SK-N-SH (cell line): ENCODE measurements around the gene PPP2R2B. TPM values are rescaled to one million over a fixed set of nuclear protein-coding genes. Genes with fewer than 3 reads are reported as not detected.

Experiments
- CTCF ChIA-PET: fragments of 300-600, 350-600 bp; formaldehyde crosslinking; extraction: SDS; loops from one replicate; lab custom pipeline; 2021; lab: Yijun Ruan, JAX
- POLR2A ChIA-PET: fragments of 350-600 bp; sonication (Branson Sonifier 250); formaldehyde crosslinking; extraction: SDS; loops from one replicate; lab custom pipeline; 2020; ENCODE audit warnings: antibody characterized with exemption, inconsistent platforms; lab: Yijun Ruan, JAX
- DNase-seq: peaks from one replicate; pipeline ENCODE4 v3.0.0; 2012
- H2AFZ ChIP-seq: fragments of 200-600 bp; sonication (generic); 2 replicates; pipeline ENCODE4 v1.8.1; 2016; ENCODE audit warnings: antibody characterized with exemption, mild to moderate bottlenecking, low read depth
- H3F3A ChIP-seq: fragments of 200-600 bp; sonication (generic); replicated peaks from 2 replicates; pipeline ENCODE3; 2016; ENCODE audit warnings: antibody characterized with exemption, mild to moderate bottlenecking; ENCODE audit not compliant: insufficient read depth
- H3K27ac ChIP-seq, 2 experiments: fragments of 200-500 bp in 1 of 2; fragments of 200-600 bp in 1 of 2; sonication (Bioruptor generic) in 1 of 2; sonication (generic), shearing (Covaris generic) in 1 of 2; 2 replicates each; pipeline versions ENCODE4 v1.5.1 to v1.6.1; 2014 to 2016; ENCODE audit warnings: low read depth in 2 of 2, inconsistent platforms in 1 of 2, low read length in 1 of 2, mild to moderate bottlenecking in 1 of 2, mixed read lengths in 1 of 2
- H3K27me3 ChIP-seq: fragments of 200-600 bp; sonication (generic), shearing (Covaris generic); 2 replicates; pipeline ENCODE4 v1.6.1; 2016; ENCODE audit warnings: mixed run types; ENCODE audit not compliant: insufficient read depth
- H3K36me3 ChIP-seq, 2 experiments: fragments of 200-500 bp in 1 of 2; fragments of 200-600 bp in 1 of 2; sonication (Bioruptor generic) in 1 of 2; sonication (generic) in 1 of 2; replicated peaks in 1 of 2; 2 replicates each; pipeline versions ENCODE3 to v1.5.1; 2014 to 2016; ENCODE audit warnings: low read length in 1 of 2, mild to moderate bottlenecking in 1 of 2; ENCODE audit not compliant: insufficient read depth in 2 of 2, control insufficient read depth in 1 of 2
- H3K4me1 ChIP-seq, 2 experiments: fragments of 200-500 bp in 1 of 2; fragments of 200-600 bp in 1 of 2; sonication (Bioruptor generic) in 1 of 2; sonication (generic), shearing (Covaris generic) in 1 of 2; 2 replicates each; pipeline versions ENCODE4 v1.5.1 to v1.6.1; 2014 to 2016; ENCODE audit warnings: low read depth in 1 of 2, low read length in 1 of 2, mixed run types in 1 of 2; ENCODE audit not compliant: insufficient read depth in 2 of 2, control insufficient read depth in 1 of 2
- H3K4me2 ChIP-seq: fragments of 200-600 bp; sonication (generic), shearing (Covaris generic); 2 replicates; pipeline ENCODE4 v1.6.1; 2017; ENCODE audit warnings: mixed run types
- H3K4me3 ChIP-seq, 2 experiments: fragments of 200-500 bp in 1 of 2; fragments of 200-600 bp in 1 of 2; sonication (Bioruptor generic) in 1 of 2; sonication (generic), shearing (Covaris generic) in 1 of 2; 2 replicates each; pipeline versions ENCODE4 v1.5.1 to v1.8.1; 2014 to 2016; ENCODE audit warnings: low read depth in 2 of 2, inconsistent platforms in 1 of 2, low read length in 1 of 2, mild to moderate bottlenecking in 1 of 2, mixed read lengths in 1 of 2, moderate library complexity in 1 of 2
- H3K79me2 ChIP-seq: fragments of 200-600 bp; sonication (generic); 2 replicates; pipeline ENCODE4 v1.8.1; 2017; ENCODE audit warnings: mild to moderate bottlenecking; ENCODE audit not compliant: insufficient read depth
- H3K9ac ChIP-seq: fragments of 200-600 bp; sonication (generic); 2 replicates; pipeline ENCODE4 v1.6.1; 2017; ENCODE audit warnings: mixed run types
- H3K9me2 ChIP-seq: fragments of 200-600 bp; sonication (generic); 2 replicates; pipeline ENCODE4 v1.6.1; 2017; ENCODE audit warnings: mixed run types
- H3K9me3 ChIP-seq: fragments of 200-600 bp; sonication (generic); 2 replicates; pipeline ENCODE4 v1.6.1; 2017; ENCODE audit warnings: mixed run types, mild to moderate bottlenecking, moderate library complexity
- H4K20me1 ChIP-seq: fragments of 200-600 bp; sonication (generic); 2 replicates; pipeline ENCODE4 v1.6.1; 2017; ENCODE audit warnings: mild to moderate bottlenecking, mixed run types; ENCODE audit not compliant: insufficient read depth
- CHD2 ChIP-seq: fragments of 150-350 bp; IDR thresholded peaks from 2 replicates; pipeline ENCODE4 v1.6.1; 2018; ENCODE audit warnings: low read length; ENCODE audit not compliant: partially characterized antibody
- ELF1 ChIP-seq: IDR thresholded peaks from 2 replicates; pipeline ENCODE4 v1.4.0; 2012
- FOSL2 ChIP-seq: IDR thresholded peaks from 2 replicates; pipeline ENCODE4 v1.4.0; 2012; ENCODE audit warnings: low read depth, mild to moderate bottlenecking, moderate library complexity, borderline replicate concordance
- FOXJ3 ChIP-seq: sonication (generic); formaldehyde crosslinking; IDR thresholded peaks from 2 replicates; pipeline ENCODE4 v1.5.1; 2020; ENCODE audit warnings: mild to moderate bottlenecking, missing genetic modification reagents
- JUND ChIP-seq: IDR thresholded peaks from 2 replicates; pipeline ENCODE4 v1.4.0; 2012
- MAX ChIP-seq: IDR thresholded peaks from 2 replicates; pipeline ENCODE4 v1.4.0; 2012; ENCODE audit warnings: low read depth
- MXI1 ChIP-seq: IDR thresholded peaks from 2 replicates; pipeline ENCODE4 v1.6.1; 2012; ENCODE audit warnings: mild to moderate bottlenecking, low read depth, low read length, improper control_type of control experiment
- NRF1 ChIP-seq: IDR thresholded peaks from 2 replicates; pipeline ENCODE4 v1.6.1; 2012; ENCODE audit warnings: low read depth, mild to moderate bottlenecking, low read length
- RAD21 ChIP-seq: IDR thresholded peaks from 2 replicates; pipeline ENCODE4 v1.6.1; 2012; ENCODE audit warnings: mild to moderate bottlenecking, low read length
- SIN3A ChIP-seq: IDR thresholded peaks from 2 replicates; pipeline ENCODE4 v1.6.1; 2012; ENCODE audit warnings: low read depth, mild to moderate bottlenecking, low read length, moderate library complexity, borderline replicate concordance
- TEAD4 ChIP-seq: IDR thresholded peaks from 2 replicates; pipeline ENCODE4 v1.4.0; 2012; ENCODE audit warnings: mild to moderate bottlenecking, borderline replicate concordance; ENCODE audit not compliant: insufficient read depth
- USF2 ChIP-seq: fragments of 150-350 bp; IDR thresholded peaks from 2 replicates; pipeline ENCODE4 v1.6.1; 2017; ENCODE audit warnings: antibody characterized with exemption, low read length, low read depth, borderline replicate concordance
- WGBS: methylation state at CpG from one replicate; pipeline ENCODE4 v1.1.6; 2017; ENCODE audit warnings: low lambda C conversion rate; 5-methylcytosine and 5-hydroxymethylcytosine counted together
- polyA plus RNA-seq, 3 experiments: library from polyadenylated mRNA; depleted of rRNA; stranded (reverse); fragments of >200 nt; gene quantifications; 2 replicates each; pipeline ENCODE4 v1.2.3, GENCODE V29; 2012
- TF ChIP-seq, protein P1 (sequence below): IDR thresholded peaks from 2 replicates; pipeline ENCODE4 v1.6.1; 2012; ENCODE audit warnings: mild to moderate bottlenecking, low read depth, low read length, moderate library complexity
- TF ChIP-seq, protein P2 (sequence below): fragments of 200-600 bp; sonication (generic); IDR thresholded peaks from 2 replicates; pipeline ENCODE4 v1.6.1; 2017; ENCODE audit warnings: antibody characterized with exemption, mild to moderate bottlenecking, moderate library complexity
- TF ChIP-seq, protein P3 (sequence below): fragments of 150-350 bp; IDR thresholded peaks from 2 replicates; pipeline ENCODE4 v1.6.1; 2016; ENCODE audit warnings: mild to moderate bottlenecking, low read depth, low read length

PPP2R2B gene
- polyA plus RNA-seq, 1 of the 3 experiments (the other 2 are of a cell fraction): 11.4 TPM

- TF ChIP-seq, protein P1, sequence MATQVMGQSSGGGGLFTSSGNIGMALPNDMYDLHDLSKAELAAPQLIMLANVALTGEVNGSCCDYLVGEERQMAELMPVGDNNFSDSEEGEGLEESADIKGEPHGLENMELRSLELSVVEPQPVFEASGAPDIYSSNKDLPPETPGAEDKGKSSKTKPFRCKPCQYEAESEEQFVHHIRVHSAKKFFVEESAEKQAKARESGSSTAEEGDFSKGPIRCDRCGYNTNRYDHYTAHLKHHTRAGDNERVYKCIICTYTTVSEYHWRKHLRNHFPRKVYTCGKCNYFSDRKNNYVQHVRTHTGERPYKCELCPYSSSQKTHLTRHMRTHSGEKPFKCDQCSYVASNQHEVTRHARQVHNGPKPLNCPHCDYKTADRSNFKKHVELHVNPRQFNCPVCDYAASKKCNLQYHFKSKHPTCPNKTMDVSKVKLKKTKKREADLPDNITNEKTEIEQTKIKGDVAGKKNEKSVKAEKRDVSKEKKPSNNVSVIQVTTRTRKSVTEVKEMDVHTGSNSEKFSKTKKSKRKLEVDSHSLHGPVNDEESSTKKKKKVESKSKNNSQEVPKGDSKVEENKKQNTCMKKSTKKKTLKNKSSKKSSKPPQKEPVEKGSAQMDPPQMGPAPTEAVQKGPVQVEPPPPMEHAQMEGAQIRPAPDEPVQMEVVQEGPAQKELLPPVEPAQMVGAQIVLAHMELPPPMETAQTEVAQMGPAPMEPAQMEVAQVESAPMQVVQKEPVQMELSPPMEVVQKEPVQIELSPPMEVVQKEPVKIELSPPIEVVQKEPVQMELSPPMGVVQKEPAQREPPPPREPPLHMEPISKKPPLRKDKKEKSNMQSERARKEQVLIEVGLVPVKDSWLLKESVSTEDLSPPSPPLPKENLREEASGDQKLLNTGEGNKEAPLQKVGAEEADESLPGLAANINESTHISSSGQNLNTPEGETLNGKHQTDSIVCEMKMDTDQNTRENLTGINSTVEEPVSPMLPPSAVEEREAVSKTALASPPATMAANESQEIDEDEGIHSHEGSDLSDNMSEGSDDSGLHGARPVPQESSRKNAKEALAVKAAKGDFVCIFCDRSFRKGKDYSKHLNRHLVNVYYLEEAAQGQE: no peak
- TF ChIP-seq MXI1 (no peak), FOSL2 (no peak), NRF1 (no peak), MAX (no peak), FOXJ3 (CRISPR knock-in tag) (no peak), JUND (no peak), CHD2 (no peak), USF2 (no peak)
These were observed 271.7 kb downstream of the PPP2R2B start (continued) for GRCh38 chr5:146606893-146607292.

DNA sequence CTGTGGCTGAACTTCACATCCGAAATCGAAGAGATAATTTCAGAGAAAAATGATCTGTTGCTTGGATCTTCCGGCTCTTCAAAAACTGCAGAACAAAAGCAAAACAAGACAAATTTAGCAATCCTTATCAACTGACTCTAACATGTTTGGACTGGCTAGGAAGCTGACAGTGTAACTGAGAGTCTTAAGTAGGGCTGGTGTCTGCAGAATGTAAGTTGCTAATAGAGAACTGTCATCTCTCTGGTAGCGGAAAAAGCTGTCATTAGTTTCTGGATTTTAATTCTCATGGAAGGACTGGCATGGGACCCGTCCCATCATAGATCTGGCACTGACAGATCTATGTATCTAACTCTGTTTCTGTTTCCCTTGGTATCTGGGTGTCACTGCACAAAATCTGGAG lies 278.2 kb downstream of the PPP2R2B start:
- H3K27me3 ChIP-seq: no peaks in the 10 kb centered on the region
- WGBS: 64% methylated on average over 5 of the region's 5 CpGs
- H2AFZ ChIP-seq: no peak overlapping the region
- no peaks in the 10 kb centered on the region for H4K20me1 ChIP-seq
- no peaks in the 10 kb centered on the region for H3K4me1 ChIP-seq
- H3K79me2 ChIP-seq: no peaks in the 10 kb centered on the region
- H3K4me2 ChIP-seq: no peak overlapping the region
- no peak for DNase-seq
- TF ChIP-seq TEAD4 (no peak), SIN3A (no peak)
- H3K9me3 ChIP-seq: no peaks in the 10 kb centered on the region
- ChIA-PET CTCF (interaction anchor here (1.0 kb wide), 1 partner anchor 34 kb away, joined by 3 read pairs; no protein-coding TSS in a partner anchor), POLR2A (no interaction called here)
- H3F3A ChIP-seq: no peaks in the 10 kb centered on the region
- H3K27ac ChIP-seq: no peak overlapping the region
- H3K36me3 ChIP-seq: peaks cover 0 to 14% of the 10 kb centered on the region in 2 experiments
- H3K9me2 ChIP-seq: no peaks in the 10 kb centered on the region
- no peak overlapping the region for H3K9ac ChIP-seq
- H3K4me3 ChIP-seq: no peak overlapping the region

- TF ChIP-seq, protein P2, sequence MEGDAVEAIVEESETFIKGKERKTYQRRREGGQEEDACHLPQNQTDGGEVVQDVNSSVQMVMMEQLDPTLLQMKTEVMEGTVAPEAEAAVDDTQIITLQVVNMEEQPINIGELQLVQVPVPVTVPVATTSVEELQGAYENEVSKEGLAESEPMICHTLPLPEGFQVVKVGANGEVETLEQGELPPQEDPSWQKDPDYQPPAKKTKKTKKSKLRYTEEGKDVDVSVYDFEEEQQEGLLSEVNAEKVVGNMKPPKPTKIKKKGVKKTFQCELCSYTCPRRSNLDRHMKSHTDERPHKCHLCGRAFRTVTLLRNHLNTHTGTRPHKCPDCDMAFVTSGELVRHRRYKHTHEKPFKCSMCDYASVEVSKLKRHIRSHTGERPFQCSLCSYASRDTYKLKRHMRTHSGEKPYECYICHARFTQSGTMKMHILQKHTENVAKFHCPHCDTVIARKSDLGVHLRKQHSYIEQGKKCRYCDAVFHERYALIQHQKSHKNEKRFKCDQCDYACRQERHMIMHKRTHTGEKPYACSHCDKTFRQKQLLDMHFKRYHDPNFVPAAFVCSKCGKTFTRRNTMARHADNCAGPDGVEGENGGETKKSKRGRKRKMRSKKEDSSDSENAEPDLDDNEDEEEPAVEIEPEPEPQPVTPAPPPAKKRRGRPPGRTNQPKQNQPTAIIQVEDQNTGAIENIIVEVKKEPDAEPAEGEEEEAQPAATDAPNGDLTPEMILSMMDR: no peak
- TF ChIP-seq, protein P3, sequence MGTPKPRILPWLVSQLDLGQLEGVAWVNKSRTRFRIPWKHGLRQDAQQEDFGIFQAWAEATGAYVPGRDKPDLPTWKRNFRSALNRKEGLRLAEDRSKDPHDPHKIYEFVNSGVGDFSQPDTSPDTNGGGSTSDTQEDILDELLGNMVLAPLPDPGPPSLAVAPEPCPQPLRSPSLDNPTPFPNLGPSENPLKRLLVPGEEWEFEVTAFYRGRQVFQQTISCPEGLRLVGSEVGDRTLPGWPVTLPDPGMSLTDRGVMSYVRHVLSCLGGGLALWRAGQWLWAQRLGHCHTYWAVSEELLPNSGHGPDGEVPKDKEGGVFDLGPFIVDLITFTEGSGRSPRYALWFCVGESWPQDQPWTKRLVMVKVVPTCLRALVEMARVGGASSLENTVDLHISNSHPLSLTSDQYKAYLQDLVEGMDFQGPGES: no peak
- TF ChIP-seq ELF1 (no peak), RAD21 (no peak)
- TF ChIP-seq, all 33 proteins: peak for 0
- no peaks in the 10 kb centered on the region for H3K79me2 ChIP-seq
- H3F3A ChIP-seq: no peaks in the 10 kb centered on the region
- CTCF ChIA-PET: no interaction called here
- no peaks in the 10 kb centered on the region for H3K9me3 ChIP-seq
- no peak for DNase-seq
- H3K27me3 ChIP-seq: no peaks in the 10 kb centered on the region
- H4K20me1 ChIP-seq: no peaks in the 10 kb centered on the region
- WGBS: 77% methylated on average over 1 of the region's 1 CpG
- POLR2A ChIA-PET: no interaction called here
- H3K27ac ChIP-seq: no peak overlapping the region
- no peak overlapping the region for H2AFZ ChIP-seq
- no peak overlapping the region for H3K9ac ChIP-seq
- no peaks in the 10 kb centered on the region for H3K4me1 ChIP-seq
- peaks cover 0 to 14% of the 10 kb centered on the region in 2 experiments for H3K36me3 ChIP-seq
- H3K4me2 ChIP-seq: no peak overlapping the region
- no peaks in the 10 kb centered on the region for H3K9me2 ChIP-seq
- H3K4me3 ChIP-seq: no peak overlapping the region
These were observed 279.3 kb downstream of the PPP2R2B start for GRCh38 chr5:146599261-146599660.
